Esophagus squamous epithelium (tissue), 5 donors: Measurements from ENCODE around the gene SLC39A13. TPM values are rescaled to one million over a fixed set of nuclear protein-coding genes. Genes with fewer than 3 reads are reported as not detected.

Experiments used
- DNase-seq: peaks from one replicate; lab custom pipeline; 2025; lab: John Stamatoyannopoulos, UW
- H3K27ac ChIP-seq, 4 donors: fragments of 200-600 bp; sonication (generic); one replicate each; pipeline ENCODE4 v1.5.1; 2016 to 2019; ENCODE audit warnings: mild to moderate bottlenecking in 1 of 4
- H3K27me3 ChIP-seq, 4 donors: fragments of 200-600 bp; sonication (generic); 1 replicate in 3 of 4; 2 replicates in 1 of 4; pipeline versions ENCODE4 v1.5.1 to v1.6.0; 2017 to 2021; ENCODE audit warnings: antibody characterized with exemption in 1 of 4
- H3K36me3 ChIP-seq, 3 donors: fragments of 200-600 bp; sonication (generic); one replicate each; pipeline ENCODE4 v1.5.1; 2016 to 2019
- H3K4me1 ChIP-seq, 3 donors: fragments of 200-600 bp; sonication (generic); one replicate each; pipeline ENCODE4 v1.5.1; 2017 to 2019
- H3K4me3 ChIP-seq, 4 donors: fragments of 200-600 bp; sonication (generic); 1 replicate in 3 of 4; 2 replicates in 1 of 4; pipeline ENCODE4 v1.5.1; 2016 to 2019; ENCODE audit warnings: mild to moderate bottlenecking in 2 of 4, moderate library complexity in 1 of 4
- H3K9me3 ChIP-seq, 3 donors: fragments of 200-600 bp; sonication (generic); one replicate each; pipeline ENCODE4 v1.5.1; 2016 to 2019
- POLR2A ChIP-seq, 4 donors: fragments of 450-650 bp; IDR thresholded peaks; one replicate each; pipeline ENCODE4 v1.6.1; 2017; ENCODE audit warnings: antibody characterized with exemption in 4 of 4, mild to moderate bottlenecking in 4 of 4, moderate library complexity in 3 of 4
- WGBS, 2 donors: methylation state at CpG; one replicate each; pipeline ENCODE4 v1.1.5; 2018; 5-methylcytosine and 5-hydroxymethylcytosine counted together
- intact Hi-C: fragments of 100-400 bp; cut with DNase I; formaldehyde crosslinking; loops from one replicate; pipeline ENCODE4 v1.15.0; 2022
- total RNA-seq, 4 donors: library from RNA; depleted of rRNA; stranded (reverse); fragments of >200 nt; gene quantifications; one replicate each; pipeline ENCODE4 v1.1.0, GENCODE V29; 2016
- TF ChIP-seq, protein P1 (sequence below), 6 experiments: fragments of 450-650 bp in 4 of 6; fragments of 200-600 bp in 2 of 6; sonication (generic) in 2 of 6; IDR thresholded peaks; one replicate each; pipeline ENCODE4 v1.5.1; 2016 to 2019; ENCODE audit warnings: antibody characterized with exemption in 6 of 6, mild to moderate bottlenecking in 4 of 6, moderate library complexity in 4 of 6
- donor health status: DM: yes; HTN: yes; CAD: no.

Gene SLC39A13
- total RNA-seq, 4 donors from 2014 or later = 10.9 to 44.3 (median 13.8) TPM

DNA sequence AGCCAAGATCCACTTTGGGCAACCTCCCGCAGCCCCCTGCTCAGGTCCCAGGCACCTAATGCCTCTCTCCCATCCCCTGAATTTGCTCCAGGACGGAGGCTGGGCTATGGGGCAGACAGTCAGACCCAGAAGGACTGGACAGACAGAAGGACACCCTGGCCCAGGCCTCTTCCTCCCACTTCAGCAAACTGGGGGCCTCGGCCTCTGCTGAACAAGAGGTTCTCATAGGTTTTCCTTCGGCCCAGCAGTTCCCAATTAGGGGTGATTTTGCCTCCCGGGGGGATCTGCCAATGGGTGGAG, 33.7 kb upstream of the SLC39A13 start:
- no peaks in the 10 kb centered on the region for H3K36me3 ChIP-seq
- H3K9me3 ChIP-seq = no peaks in the 10 kb centered on the region
- WGBS, 2 donors = 80% methylated on average over 1 to 2 of the region's 5 CpGs
- TF ChIP-seq, protein P1, sequence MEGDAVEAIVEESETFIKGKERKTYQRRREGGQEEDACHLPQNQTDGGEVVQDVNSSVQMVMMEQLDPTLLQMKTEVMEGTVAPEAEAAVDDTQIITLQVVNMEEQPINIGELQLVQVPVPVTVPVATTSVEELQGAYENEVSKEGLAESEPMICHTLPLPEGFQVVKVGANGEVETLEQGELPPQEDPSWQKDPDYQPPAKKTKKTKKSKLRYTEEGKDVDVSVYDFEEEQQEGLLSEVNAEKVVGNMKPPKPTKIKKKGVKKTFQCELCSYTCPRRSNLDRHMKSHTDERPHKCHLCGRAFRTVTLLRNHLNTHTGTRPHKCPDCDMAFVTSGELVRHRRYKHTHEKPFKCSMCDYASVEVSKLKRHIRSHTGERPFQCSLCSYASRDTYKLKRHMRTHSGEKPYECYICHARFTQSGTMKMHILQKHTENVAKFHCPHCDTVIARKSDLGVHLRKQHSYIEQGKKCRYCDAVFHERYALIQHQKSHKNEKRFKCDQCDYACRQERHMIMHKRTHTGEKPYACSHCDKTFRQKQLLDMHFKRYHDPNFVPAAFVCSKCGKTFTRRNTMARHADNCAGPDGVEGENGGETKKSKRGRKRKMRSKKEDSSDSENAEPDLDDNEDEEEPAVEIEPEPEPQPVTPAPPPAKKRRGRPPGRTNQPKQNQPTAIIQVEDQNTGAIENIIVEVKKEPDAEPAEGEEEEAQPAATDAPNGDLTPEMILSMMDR (IDR thresholded peaks at IDR 0.05) = no peak
- no peak for TF ChIP-seq POLR2A (IDR thresholded peaks at IDR 0.05)
- peaks cover 5 to 22% (median 8%) of the 10 kb centered on the region in 3 donors for H3K4me1 ChIP-seq
- H3K27ac ChIP-seq = no peak overlapping the region
- DNase-seq = no peak
- H3K4me3 ChIP-seq = peak overlapping the region in 1 of 4 donors; percentile 55
- H3K27me3 ChIP-seq = no peaks in the 10 kb centered on the region
- intact Hi-C loops = loop anchor here (5.0 to 10.0 kb wide), 2 partner anchors 33 to 80 kb away; partner anchors contain the start of gene SLC39A13

DNA sequence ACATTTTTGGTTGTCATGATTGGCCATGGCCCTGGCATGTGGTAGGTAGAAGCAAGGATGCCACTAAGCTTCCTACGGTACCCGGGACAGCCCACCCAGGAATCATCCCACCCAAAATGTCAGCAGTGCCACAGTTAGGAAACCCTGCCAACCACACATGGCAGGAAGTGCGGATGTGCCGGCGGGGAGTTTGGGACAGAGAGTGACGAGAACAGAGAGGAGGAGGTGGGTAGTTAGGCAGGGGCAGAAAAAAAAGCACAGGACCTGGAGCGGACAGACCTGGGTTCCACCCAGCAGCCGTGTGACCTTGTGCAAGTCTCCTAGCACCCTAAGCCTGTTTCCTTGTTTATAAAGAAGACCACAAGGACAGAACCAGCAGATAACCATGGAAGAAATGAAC, 33.4 kb upstream of the SLC39A13 start:
- 83 to 85% methylated on average over 6 of the region's 8 CpGs for WGBS, 2 donors
- no peak for TF ChIP-seq POLR2A (IDR thresholded peaks at IDR 0.05)
- TF ChIP-seq, protein P1 (IDR thresholded peaks at IDR 0.05) = no peak
- no peaks in the 10 kb centered on the region for H3K9me3 ChIP-seq
- peak overlapping the region in 2 of 4 donors; percentile 2 to 55 for H3K4me3 ChIP-seq
- no peaks in the 10 kb centered on the region for H3K27me3 ChIP-seq
- no peak for DNase-seq
- peaks cover 5 to 22% (median 8%) of the 10 kb centered on the region in 3 donors for H3K4me1 ChIP-seq
- no peaks in the 10 kb centered on the region for H3K36me3 ChIP-seq
- H3K27ac ChIP-seq = no peak overlapping the region
- intact Hi-C loops = loop anchor here (10.0 kb wide), 1 partner anchor 80 kb away; no protein-coding TSS in a partner anchor

DNA sequence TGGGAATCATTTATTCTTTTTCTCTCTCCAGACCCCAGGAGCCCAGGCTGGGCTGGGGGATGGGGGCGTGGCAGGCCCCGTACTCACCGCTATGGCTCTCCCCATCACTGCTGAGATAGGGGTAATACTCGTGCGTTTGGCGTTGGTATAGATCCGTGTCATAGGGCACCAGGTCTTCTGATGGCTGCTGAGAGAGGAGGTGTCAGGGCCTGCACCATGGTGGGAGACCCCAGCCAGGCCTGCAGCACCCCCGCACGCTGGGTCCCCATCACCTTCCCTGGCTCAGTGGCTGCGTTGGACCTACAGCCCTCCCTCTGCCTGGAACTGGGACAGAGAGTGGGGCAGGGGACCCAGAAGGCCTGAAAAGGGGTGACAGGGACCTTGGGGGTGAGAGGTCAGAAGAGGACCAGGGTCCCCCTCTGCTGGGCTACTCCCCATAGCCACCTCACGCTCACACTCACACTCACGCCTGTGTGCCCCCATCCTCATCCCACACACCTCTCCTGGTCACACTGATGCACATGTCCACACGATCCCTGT, 32.8 kb upstream of the SLC39A13 start:
- peak overlapping the region in 2 of 4 donors; percentile 40 to 55 for H3K4me3 ChIP-seq
- no peak overlapping the region for H3K27ac ChIP-seq
- no peak for TF ChIP-seq POLR2A (IDR thresholded peaks at IDR 0.05)
- TF ChIP-seq, protein P1 (IDR thresholded peaks at IDR 0.05) = no peak
- intact Hi-C loops = loop anchor here (10.0 kb wide), 1 partner anchor 79 kb away; no protein-coding TSS in a partner anchor
- DNase-seq = no peak
- H3K9me3 ChIP-seq = no peaks in the 10 kb centered on the region
- H3K27me3 ChIP-seq = no peaks in the 10 kb centered on the region
- peaks cover 5 to 22% (median 8%) of the 10 kb centered on the region in 3 donors for H3K4me1 ChIP-seq
- WGBS, 2 donors = 85 to 87% methylated on average over 8 of the region's 13 CpGs
- no peaks in the 10 kb centered on the region for H3K36me3 ChIP-seq

DNA sequence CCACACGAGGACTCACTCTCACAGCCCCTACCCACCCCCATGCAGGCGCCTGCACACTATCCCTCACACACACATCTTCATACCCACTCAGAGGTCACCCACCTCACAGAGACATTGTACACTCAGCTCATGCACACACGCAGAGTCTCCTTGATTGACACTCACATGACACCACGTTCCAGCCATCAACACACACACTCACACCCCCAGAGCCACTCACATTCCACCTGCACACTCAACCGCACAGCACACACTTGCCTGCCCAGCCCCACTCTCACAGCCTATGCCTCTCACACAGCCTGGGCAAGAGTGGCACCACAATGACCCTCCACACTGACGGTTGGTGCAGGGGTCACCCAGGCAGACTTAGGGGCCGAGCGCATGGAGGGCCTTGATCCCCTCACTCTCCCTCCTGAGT, 32.3 kb upstream of the SLC39A13 start:
- no peaks in the 10 kb centered on the region for H3K9me3 ChIP-seq
- TF ChIP-seq, protein P1 (IDR thresholded peaks at IDR 0.05) = no peak
- no peak for TF ChIP-seq POLR2A (IDR thresholded peaks at IDR 0.05)
- no peaks in the 10 kb centered on the region for H3K27me3 ChIP-seq
- DNase-seq = no peak
- WGBS, 2 donors = 62 to 76% methylated on average over 8 of the region's 8 CpGs
- no peaks in the 10 kb centered on the region for H3K36me3 ChIP-seq
- H3K27ac ChIP-seq = peak overlapping the region in 2 of 4 donors; percentile 77 to 88
- peak overlapping the region in 3 of 4 donors; percentile 29 to 55 (median 40) for H3K4me3 ChIP-seq
- H3K4me1 ChIP-seq = peaks cover 5 to 22% (median 8%) of the 10 kb centered on the region in 3 donors
- intact Hi-C loops = loop anchor here (10.0 kb wide), 1 partner anchor 79 kb away; no protein-coding TSS in a partner anchor

DNA sequence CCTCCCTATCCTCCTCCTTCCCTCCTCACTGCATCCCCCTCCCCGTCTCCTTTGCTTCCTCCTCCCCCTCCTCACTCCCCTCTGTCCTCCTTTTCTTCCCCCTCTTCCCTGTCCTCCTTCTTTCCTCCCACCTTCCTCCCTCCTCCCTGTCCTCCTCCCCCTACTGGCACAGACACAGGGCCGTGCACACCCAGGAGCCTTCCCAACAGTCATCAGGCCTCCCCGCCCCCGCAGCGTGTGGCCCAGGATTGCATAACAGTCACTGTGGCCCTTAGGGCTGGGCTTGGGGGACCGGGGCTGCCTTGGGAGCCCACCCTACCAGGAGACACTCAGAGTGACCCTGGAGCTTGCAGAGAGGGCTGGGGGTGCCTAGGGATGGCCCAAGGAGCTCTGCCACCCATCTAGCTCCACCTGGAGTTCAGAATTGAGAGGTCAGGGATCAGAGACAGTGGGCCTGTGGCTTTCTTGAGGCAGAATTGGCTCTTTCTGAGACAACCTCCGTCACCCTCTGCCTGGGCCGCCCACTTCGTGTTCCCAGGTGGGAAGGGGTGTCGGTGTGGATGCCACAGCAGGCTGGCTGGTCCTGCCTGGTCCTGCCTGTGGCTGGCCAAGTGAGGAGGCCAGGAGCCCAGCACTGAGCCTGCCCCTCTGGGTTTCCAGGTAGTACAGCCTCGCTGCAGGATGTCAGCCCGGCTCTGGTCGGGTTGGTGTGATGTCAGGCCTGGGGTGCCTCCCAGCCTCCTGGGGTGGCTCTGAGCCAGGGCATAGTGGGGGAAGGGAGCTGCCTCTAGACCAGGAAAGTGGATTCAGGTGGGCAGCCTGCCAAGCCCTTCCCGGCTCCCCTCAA, 31.6 kb upstream of the SLC39A13 start:
- no peak for DNase-seq
- H3K27me3 ChIP-seq = no peaks in the 10 kb centered on the region
- 50 to 51% methylated on average over 2 to 7 of the region's 14 CpGs for WGBS, 2 donors
- no peaks in the 10 kb centered on the region for H3K36me3 ChIP-seq
- intact Hi-C loops = loop anchor here (10.0 kb wide), 1 partner anchor 78 kb away; no protein-coding TSS in a partner anchor
- peaks cover 5 to 22% (median 8%) of the 10 kb centered on the region in 3 donors for H3K4me1 ChIP-seq
- no peak for TF ChIP-seq POLR2A (IDR thresholded peaks at IDR 0.05)
- TF ChIP-seq, protein P1 (IDR thresholded peaks at IDR 0.05) = no peak
- peak overlapping the region; percentile 40 to 88 (median 74) for H3K27ac ChIP-seq
- H3K4me3 ChIP-seq = peak overlapping the region in 3 of 4 donors; percentile 29 to 55 (median 40)
- H3K9me3 ChIP-seq = no peaks in the 10 kb centered on the region
